NCI-H2171 treated with DMSO at 0.1 percent for 48 hours (cell line): ENCODE measurements around the gene TMEM170A.

Experiments
- DNase-seq: peaks from one replicate; lab custom pipeline; 2025; lab: John Stamatoyannopoulos, UW

Gene TMEM170A

GRCh38 chr16:75464122-75464918, at the start of gene TMEM170A:
Gene TMEM170A, minus strand, starts transcription at chr16:75464689. Its CDS starts 89 bp downstream, at chr16:75464600.
- peak; percentile 97 for DNase-seq

- DNase-seq, result no peak
Observed at GRCh38 chr16:75506574-75506973, 42.1 kb upstream of the TMEM170A start.

GRCh38 chr16:75506107-75506506, 41.6 kb upstream of the TMEM170A start:
- no peak for DNase-seq

GRCh38 chr16:75503801-75504200, 39.3 kb upstream of the TMEM170A start:
- no peak for DNase-seq

GRCh38 chr16:75502916-75503605, 38.6 kb upstream of the TMEM170A start:
- no peak for DNase-seq

GRCh38 chr16:75501820-75502219, 37.3 kb upstream of the TMEM170A start:
- DNase-seq, result peak; percentile 13

- DNase-seq, result no peak
Observed at GRCh38 chr16:75501359-75501758, 36.9 kb upstream of the TMEM170A start.

GRCh38 chr16:75498605-75499322, 34.3 kb upstream of the TMEM170A start:
- DNase-seq, result peak; percentile 72

GRCh38 chr16:75497558-75497957, 33.1 kb upstream of the TMEM170A start:
- peak; percentile 75 for DNase-seq

- DNase-seq, result no peak
Observed at GRCh38 chr16:75495076-75495674, 30.7 kb upstream of the TMEM170A start, which contains the start of gene CHST6. Gene CHST6, minus strand, starts transcription at chr16:75495441. Its CDS starts 15,613 bp downstream, at chr16:75479828.

GRCh38 chr16:75494661-75495075, 30.2 kb upstream of the TMEM170A start:
- no peak for DNase-seq

GRCh38 chr16:75494184-75494583, 29.7 kb upstream of the TMEM170A start:
- no peak for DNase-seq

- peak; percentile 92 for DNase-seq
Observed at GRCh38 chr16:75491876-75492275, 27.4 kb upstream of the TMEM170A start.

- DNase-seq, result no peak
Observed at GRCh38 chr16:75488322-75488721, 23.8 kb upstream of the TMEM170A start.

GRCh38 chr16:75486676-75487313, 22.3 kb upstream of the TMEM170A start:
- DNase-seq, result no peak

- peak; percentile 86 for DNase-seq
Observed at GRCh38 chr16:75486014-75486675, 21.7 kb upstream of the TMEM170A start.

GRCh38 chr16:75485230-75486013, 20.9 kb upstream of the TMEM170A start:
- peak; percentile 39 for DNase-seq

- DNase-seq, result peak; percentile 54
Observed at GRCh38 chr16:75483222-75483621, 18.7 kb upstream of the TMEM170A start.

- peak; percentile 14 for DNase-seq
Observed at GRCh38 chr16:75482434-75483205, 18.1 kb upstream of the TMEM170A start.
